Measurements from ENCODE around the gene TNRC18. TPM values are rescaled to one million over a fixed set of nuclear protein-coding genes. Genes with fewer than 3 reads are reported as not detected.

Gene TNRC18
- total RNA-seq, 6 donors from 2014 or later: 101 to 617 (median 128) TPM

- Histone ChIP-seq H3K9me3 (peaks cover 0 to 2% (median 0%) of the 10 kb centered on the region in 4 donors), H3K27ac (no peak overlapping the region), H3K36me3 (peaks cover 0 to 3% (median 0%) of the 10 kb centered on the region in 4 donors), H3K4me1 (peaks cover 0 to 14% (median 10%) of the 10 kb centered on the region in 4 donors), H3K4me3 (no peak overlapping the region), H3K27me3 (no peaks in the 10 kb centered on the region)
- DNase-seq (no peak), ATAC-seq (ENCODE audit: low FRiP score in 2 of 2) (no peak)
- TF ChIP-seq POLR2A (IDR thresholded peaks at IDR 0.05) (no peak), POLR2AphosphoS5 (IDR thresholded peaks at IDR 0.05) (no peak), EP300 (IDR thresholded peaks at IDR 0.05) (no peak), CTCF (IDR thresholded peaks at IDR 0.05) (no peak)
- WGBS, 2 donors: 87 to 90% methylated on average over 20 of the region's 20 CpGs
These were observed 19.2 kb upstream of the TNRC18 start for GRCh38 chr7:5442757-5443305.

- DNase-seq: no peak
- ATAC-seq (ENCODE audit: low FRiP score in 2 of 2): peak in 1 of 2 donors; percentile 28
- Histone ChIP-seq H3K27ac (no peak overlapping the region), H3K27me3 (no peaks in the 10 kb centered on the region), H3K36me3 (peaks cover 0 to 3% (median 0%) of the 10 kb centered on the region in 4 donors), H3K4me1 (peaks cover 0 to 14% (median 10%) of the 10 kb centered on the region in 4 donors), H3K9me3 (peaks cover 0 to 9% (median 2%) of the 10 kb centered on the region in 4 donors), H3K4me3 (no peak overlapping the region)
- TF ChIP-seq POLR2A (IDR thresholded peaks at IDR 0.05): no peak
- TF ChIP-seq CTCF (IDR thresholded peaks at IDR 0.05): no peak
- no peak for TF ChIP-seq EP300 (IDR thresholded peaks at IDR 0.05)
- no peak for TF ChIP-seq POLR2AphosphoS5 (IDR thresholded peaks at IDR 0.05)
- 46 to 52% methylated on average over 8 to 11 of the region's 11 CpGs for WGBS, 2 donors
These were observed 18.3 kb upstream of the TNRC18 start for GRCh38 chr7:5441840-5442503.

- H3K27me3 ChIP-seq: no peaks in the 10 kb centered on the region
- TF ChIP-seq EP300 (IDR thresholded peaks at IDR 0.05) (no peak), POLR2AphosphoS5 (IDR thresholded peaks at IDR 0.05) (no peak), POLR2A (IDR thresholded peaks at IDR 0.05) (no peak), CTCF (IDR thresholded peaks at IDR 0.05) (no peak)
- H3K9me3 ChIP-seq: peaks cover 0 to 9% (median 2%) of the 10 kb centered on the region in 4 donors
- WGBS, 2 donors: 84 to 87% methylated on average over 12 to 21 of the region's 24 CpGs
- H3K36me3 ChIP-seq: peaks cover 0 to 3% (median 0%) of the 10 kb centered on the region in 4 donors
- no peak overlapping the region for H3K27ac ChIP-seq
- peaks cover 0 to 10% (median 9%) of the 10 kb centered on the region in 4 donors for H3K4me1 ChIP-seq
- H3K4me3 ChIP-seq: no peak overlapping the region
- DNase-seq (peak in 1 of 2 donors; percentile 65), ATAC-seq (ENCODE audit: low FRiP score in 2 of 2) (peak in 1 of 2 donors; percentile 9)
These were observed 16.2 kb upstream of the TNRC18 start for GRCh38 chr7:5439572-5440496.

- DNase-seq (no peak), ATAC-seq (ENCODE audit: low FRiP score in 2 of 2) (no peak)
- H3K4me1 ChIP-seq: peaks cover 0 to 10% (median 9%) of the 10 kb centered on the region in 4 donors
- no peak overlapping the region for H3K4me3 ChIP-seq
- peaks cover 0 to 3% (median 0%) of the 10 kb centered on the region in 4 donors for H3K36me3 ChIP-seq
- TF ChIP-seq POLR2A (IDR thresholded peaks at IDR 0.05): no peak
- no peak for TF ChIP-seq POLR2AphosphoS5 (IDR thresholded peaks at IDR 0.05)
- TF ChIP-seq EP300 (IDR thresholded peaks at IDR 0.05): no peak
- no peak for TF ChIP-seq CTCF (IDR thresholded peaks at IDR 0.05)
- H3K27ac ChIP-seq: no peak overlapping the region
- H3K27me3 ChIP-seq: no peaks in the 10 kb centered on the region
- 76 to 84% methylated on average over 2 to 3 of the region's 3 CpGs for WGBS, 2 donors
- peaks cover 0 to 9% (median 2%) of the 10 kb centered on the region in 4 donors for H3K9me3 ChIP-seq
These were observed 15.6 kb upstream of the TNRC18 start for GRCh38 chr7:5439209-5439571.
